DOHH2 (cell line): ENCODE data around the gene NUP98.

Experiments
- EZH2phosphoT487 ChIP-seq: fragments of 200-600 bp; sonication (generic); IDR thresholded peaks from 2 replicates; pipeline ENCODE4 v1.6.1; 2017; ENCODE audit warnings: borderline replicate concordance, mild to moderate bottlenecking, antibody characterized with exemption, low read length, moderate library complexity, mixed read lengths
- TF ChIP-seq, protein P1 (sequence below): fragments of 200-600 bp; sonication (generic); IDR thresholded peaks from one replicate; pipeline ENCODE4 v1.5.1; 2014; ENCODE audit warnings: antibody characterized with exemption, mild to moderate bottlenecking, low read depth, low read length; ENCODE audit not compliant: poor library complexity, severe bottlenecking

DNA sequence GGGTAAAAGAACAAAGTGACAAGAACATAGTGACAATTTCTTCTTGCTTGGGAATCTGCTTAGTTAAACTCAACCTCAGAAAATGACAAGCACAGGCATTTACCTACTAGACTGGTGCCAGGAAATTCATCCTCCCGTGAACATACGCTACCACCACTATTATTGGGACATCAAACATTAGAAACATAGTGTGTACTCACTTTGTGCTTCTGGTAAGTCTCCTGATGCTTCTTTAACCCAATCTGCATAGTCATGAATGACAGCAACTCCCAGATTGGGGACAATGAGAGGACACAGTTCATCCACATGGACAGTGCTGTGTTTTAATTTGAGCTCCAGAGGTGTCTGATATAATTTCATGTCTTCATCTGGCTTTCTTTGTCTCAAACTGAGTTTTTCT, 96.9 kb downstream of the NUP98 start:
- TF ChIP-seq, protein P1, sequence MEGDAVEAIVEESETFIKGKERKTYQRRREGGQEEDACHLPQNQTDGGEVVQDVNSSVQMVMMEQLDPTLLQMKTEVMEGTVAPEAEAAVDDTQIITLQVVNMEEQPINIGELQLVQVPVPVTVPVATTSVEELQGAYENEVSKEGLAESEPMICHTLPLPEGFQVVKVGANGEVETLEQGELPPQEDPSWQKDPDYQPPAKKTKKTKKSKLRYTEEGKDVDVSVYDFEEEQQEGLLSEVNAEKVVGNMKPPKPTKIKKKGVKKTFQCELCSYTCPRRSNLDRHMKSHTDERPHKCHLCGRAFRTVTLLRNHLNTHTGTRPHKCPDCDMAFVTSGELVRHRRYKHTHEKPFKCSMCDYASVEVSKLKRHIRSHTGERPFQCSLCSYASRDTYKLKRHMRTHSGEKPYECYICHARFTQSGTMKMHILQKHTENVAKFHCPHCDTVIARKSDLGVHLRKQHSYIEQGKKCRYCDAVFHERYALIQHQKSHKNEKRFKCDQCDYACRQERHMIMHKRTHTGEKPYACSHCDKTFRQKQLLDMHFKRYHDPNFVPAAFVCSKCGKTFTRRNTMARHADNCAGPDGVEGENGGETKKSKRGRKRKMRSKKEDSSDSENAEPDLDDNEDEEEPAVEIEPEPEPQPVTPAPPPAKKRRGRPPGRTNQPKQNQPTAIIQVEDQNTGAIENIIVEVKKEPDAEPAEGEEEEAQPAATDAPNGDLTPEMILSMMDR: no peak
- TF ChIP-seq EZH2phosphoT487: no peak
